ENCODE results near the gene PHF21B.

GRCh38 chr22:44909241-44909640 is 100.6 kb downstream of the PHF21B start:
- TF ChIP-seq, protein P1, sequence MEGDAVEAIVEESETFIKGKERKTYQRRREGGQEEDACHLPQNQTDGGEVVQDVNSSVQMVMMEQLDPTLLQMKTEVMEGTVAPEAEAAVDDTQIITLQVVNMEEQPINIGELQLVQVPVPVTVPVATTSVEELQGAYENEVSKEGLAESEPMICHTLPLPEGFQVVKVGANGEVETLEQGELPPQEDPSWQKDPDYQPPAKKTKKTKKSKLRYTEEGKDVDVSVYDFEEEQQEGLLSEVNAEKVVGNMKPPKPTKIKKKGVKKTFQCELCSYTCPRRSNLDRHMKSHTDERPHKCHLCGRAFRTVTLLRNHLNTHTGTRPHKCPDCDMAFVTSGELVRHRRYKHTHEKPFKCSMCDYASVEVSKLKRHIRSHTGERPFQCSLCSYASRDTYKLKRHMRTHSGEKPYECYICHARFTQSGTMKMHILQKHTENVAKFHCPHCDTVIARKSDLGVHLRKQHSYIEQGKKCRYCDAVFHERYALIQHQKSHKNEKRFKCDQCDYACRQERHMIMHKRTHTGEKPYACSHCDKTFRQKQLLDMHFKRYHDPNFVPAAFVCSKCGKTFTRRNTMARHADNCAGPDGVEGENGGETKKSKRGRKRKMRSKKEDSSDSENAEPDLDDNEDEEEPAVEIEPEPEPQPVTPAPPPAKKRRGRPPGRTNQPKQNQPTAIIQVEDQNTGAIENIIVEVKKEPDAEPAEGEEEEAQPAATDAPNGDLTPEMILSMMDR (IDR thresholded peaks at IDR 0.05): no peak
- TF ChIP-seq POLR2A (IDR thresholded peaks at IDR 0.05): no peak
